ENCODE measurements around the gene TMEM69.
"Not testable (repeated sequence)": the region's sequence is repeated elsewhere in the genome, so short reads cannot be mapped to it uniquely, and the experiment has no call there.

The TMEM69 gene

DNA sequence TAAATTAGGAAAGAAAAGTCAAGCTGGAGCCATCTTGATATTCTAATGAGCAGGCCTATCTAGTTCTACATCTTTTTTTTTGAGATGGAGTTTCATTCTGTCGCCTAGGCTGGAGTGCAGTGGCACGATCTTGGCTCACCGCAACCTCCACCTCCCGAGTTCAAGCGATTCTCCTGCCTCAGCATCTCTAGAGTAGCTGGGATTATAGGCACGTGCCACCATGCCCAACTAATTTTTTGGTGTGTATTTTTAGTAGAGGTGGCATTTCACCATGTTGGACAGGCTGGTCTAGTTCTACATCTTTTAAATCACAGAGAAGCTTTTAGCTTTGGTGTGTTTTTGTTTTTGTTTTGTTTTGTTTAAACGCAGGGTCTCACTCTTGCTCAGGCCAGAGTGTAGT, 6.8 kb downstream of the TMEM69 start:
- H3K36me3 ChIP-seq (ENCODE audit: control insufficient read depth, insufficient read depth, low read length) = peaks cover 62% of the 10 kb centered on the region
- 94 to 100% methylated on average over 6 of the region's 7 CpGs for WGBS, 2 experiments (ENCODE audit: insufficient coverage in 2 of 2)
- H3K27ac ChIP-seq (ENCODE audit: low read depth, low read length, severe bottlenecking) = no peak overlapping the region

DNA sequence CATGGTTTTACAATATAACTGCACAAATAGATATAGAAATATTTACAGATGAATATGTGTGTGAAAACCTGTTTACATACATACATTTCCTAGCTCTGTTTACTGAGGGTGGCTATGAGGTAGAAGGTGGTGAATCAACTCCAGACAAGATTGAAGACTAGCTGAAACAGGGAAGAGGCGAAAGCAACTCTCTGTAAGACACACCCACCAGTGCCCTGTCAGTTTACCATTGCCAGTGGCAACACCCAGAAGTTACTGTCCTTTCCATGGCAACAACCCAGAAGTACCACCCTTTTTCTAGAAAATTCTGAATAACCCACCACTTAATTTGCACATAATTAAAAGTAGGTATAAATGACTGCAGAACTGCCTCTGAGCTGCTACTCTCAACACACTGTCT, 16.7 kb downstream of the TMEM69 start:
- Histone ChIP-seq H3K36me3 (ENCODE audit: control insufficient read depth, insufficient read depth, low read length) (peaks cover under 1% of the 10 kb centered on the region), H3K4me3 (ENCODE audit: extremely low read depth, insufficient read depth, low read length, poor library complexity, severe bottlenecking) (no peak overlapping the region), H3K27ac (ENCODE audit: low read depth, low read length, severe bottlenecking) (no peak overlapping the region), H3K4me1 (ENCODE audit: control insufficient read depth, insufficient read depth, low read length, poor library complexity, severe bottlenecking) (no peaks in the 10 kb centered on the region), H3K9me3 (ENCODE audit: control insufficient read depth, low read length) (no peaks in the 10 kb centered on the region)
- WGBS, 2 experiments (ENCODE audit: insufficient coverage in 2 of 2) = 67 to 100% methylated on average over 1 of the region's 1 CpG

More for the DNA sequence above, 6.8 kb downstream of the TMEM69 start:
- Histone ChIP-seq H3K4me1 (ENCODE audit: control insufficient read depth, insufficient read depth, low read length, poor library complexity, severe bottlenecking) (no peaks in the 10 kb centered on the region), H3K9me3 (ENCODE audit: control insufficient read depth, low read length) (no peaks in the 10 kb centered on the region), H3K4me3 (ENCODE audit: extremely low read depth, insufficient read depth, low read length, poor library complexity, severe bottlenecking) (no peak overlapping the region)

DNA sequence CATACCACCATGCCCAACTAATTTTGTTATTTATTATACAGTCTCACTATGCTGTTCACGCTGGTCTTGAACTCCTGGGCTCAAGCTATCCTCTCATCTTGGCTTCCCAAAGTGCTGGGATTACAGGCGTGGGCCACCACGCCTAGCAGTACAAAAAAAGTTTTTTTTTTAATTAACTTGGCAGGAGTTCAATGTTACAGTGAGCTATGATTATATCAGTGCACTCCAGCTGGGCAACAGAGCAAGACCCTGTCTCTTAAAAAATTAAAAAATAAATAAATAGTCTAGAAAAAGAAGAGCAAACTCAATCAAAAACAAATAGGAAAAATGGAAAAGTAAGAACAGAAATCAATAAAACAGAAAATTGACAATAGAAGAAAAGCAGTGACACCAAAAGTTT, 25.7 kb downstream of the TMEM69 start:
- peaks cover 3% of the 10 kb centered on the region for H3K36me3 ChIP-seq (ENCODE audit: control insufficient read depth, insufficient read depth, low read length)

DNA sequence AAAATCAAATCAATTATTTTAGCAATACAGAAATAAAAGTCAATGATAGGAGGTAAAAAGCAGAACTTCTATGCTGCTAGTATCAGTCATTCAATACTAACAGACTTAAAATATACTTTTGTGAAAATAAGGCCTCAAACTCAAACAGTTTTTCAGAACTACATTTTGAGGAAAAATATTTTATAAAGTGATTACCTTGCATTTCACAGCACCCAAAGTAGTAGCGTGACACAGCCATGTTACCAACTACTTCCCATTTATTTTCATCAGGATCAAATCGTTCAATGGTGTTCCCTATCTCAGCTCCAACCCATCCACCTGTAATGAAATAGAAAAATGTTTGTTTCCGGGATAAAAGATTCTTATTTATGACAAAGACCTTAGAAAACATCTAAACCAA, 28.7 kb downstream of the TMEM69 start:
- H3K9me3 ChIP-seq (ENCODE audit: control insufficient read depth, low read length) = no peaks in the 10 kb centered on the region
- no peak overlapping the region for H3K4me3 ChIP-seq (ENCODE audit: extremely low read depth, insufficient read depth, low read length, poor library complexity, severe bottlenecking)
- no peaks in the 10 kb centered on the region for H3K4me1 ChIP-seq (ENCODE audit: control insufficient read depth, insufficient read depth, low read length, poor library complexity, severe bottlenecking)
- no CpG with 5 or more reads among the region's 3 CpGs for WGBS, 2 experiments (ENCODE audit: insufficient coverage in 2 of 2)
- no peak overlapping the region for H3K27ac ChIP-seq (ENCODE audit: low read depth, low read length, severe bottlenecking)
- peaks cover 3% of the 10 kb centered on the region for H3K36me3 ChIP-seq (ENCODE audit: control insufficient read depth, insufficient read depth, low read length)

More for the DNA sequence above, 25.7 kb downstream of the TMEM69 start:
- no peaks in the 10 kb centered on the region for H3K9me3 ChIP-seq (ENCODE audit: control insufficient read depth, low read length)
- H3K4me3 ChIP-seq (ENCODE audit: extremely low read depth, insufficient read depth, low read length, poor library complexity, severe bottlenecking) = no peak overlapping the region
- no peaks in the 10 kb centered on the region for H3K4me1 ChIP-seq (ENCODE audit: control insufficient read depth, insufficient read depth, low read length, poor library complexity, severe bottlenecking)
- WGBS, 2 experiments (ENCODE audit: insufficient coverage in 2 of 2) = 100% methylated on average over 1 of the region's 3 CpGs
- no peak overlapping the region for H3K27ac ChIP-seq (ENCODE audit: low read depth, low read length, severe bottlenecking)

DNA sequence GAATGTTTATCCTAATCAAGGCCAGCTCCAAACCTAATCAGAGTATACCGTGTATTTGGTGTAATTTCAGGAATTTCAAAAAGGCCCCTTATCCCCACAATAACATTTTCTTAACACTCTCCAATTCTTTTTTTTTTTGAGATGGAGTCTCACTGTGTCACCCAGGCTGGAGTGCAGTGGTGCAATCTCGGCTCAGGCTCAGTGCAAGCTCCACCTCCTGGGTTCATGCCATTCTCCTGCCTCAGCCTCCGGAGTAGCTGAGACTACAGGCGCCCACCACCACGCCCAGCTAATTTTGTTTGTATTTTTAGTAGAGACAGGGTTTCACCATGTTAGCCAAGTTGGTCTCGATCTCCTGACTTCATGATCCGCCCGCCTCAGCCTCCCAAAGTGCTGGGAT, 29.4 kb downstream of the TMEM69 start:
- not testable (repeated sequence) for H3K4me1 ChIP-seq (ENCODE audit: control insufficient read depth, insufficient read depth, low read length, poor library complexity, severe bottlenecking); H3K4me3 ChIP-seq (ENCODE audit: extremely low read depth, insufficient read depth, low read length, poor library complexity, severe bottlenecking); H3K27ac ChIP-seq (ENCODE audit: low read depth, low read length, severe bottlenecking); H3K36me3 ChIP-seq (ENCODE audit: control insufficient read depth, insufficient read depth, low read length); H3K9me3 ChIP-seq (ENCODE audit: control insufficient read depth, low read length)
- 93 to 94% methylated on average over 3 to 5 of the region's 8 CpGs for WGBS, 2 experiments (ENCODE audit: insufficient coverage in 2 of 2)

DNA sequence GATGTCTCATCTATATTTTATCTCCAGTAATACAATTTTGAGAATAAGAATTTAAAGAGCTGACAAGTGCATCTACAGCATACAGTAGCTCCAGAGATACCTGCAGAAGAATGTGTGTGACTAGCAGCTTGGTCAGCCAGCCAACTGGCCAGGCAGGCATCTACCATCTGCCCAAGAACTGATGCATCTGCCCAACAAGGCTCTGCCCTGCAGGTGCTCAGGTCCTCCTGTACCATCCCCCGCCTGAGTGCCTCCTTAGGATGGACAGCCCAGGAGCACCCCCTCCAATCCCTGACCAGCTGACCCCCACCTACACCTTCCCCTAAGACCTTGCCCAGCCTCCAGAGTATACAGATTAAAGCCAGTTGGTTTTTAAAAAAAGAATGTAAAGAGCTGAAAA, 30.3 kb downstream of the TMEM69 start:
- no CpG with 5 or more reads among the region's 1 CpG for WGBS, 2 experiments (ENCODE audit: insufficient coverage in 2 of 2)
- Histone ChIP-seq H3K27ac (ENCODE audit: low read depth, low read length, severe bottlenecking) (no peak overlapping the region), H3K4me3 (ENCODE audit: extremely low read depth, insufficient read depth, low read length, poor library complexity, severe bottlenecking) (no peak overlapping the region), H3K9me3 (ENCODE audit: control insufficient read depth, low read length) (no peaks in the 10 kb centered on the region), H3K4me1 (ENCODE audit: control insufficient read depth, insufficient read depth, low read length, poor library complexity, severe bottlenecking) (no peaks in the 10 kb centered on the region), H3K36me3 (ENCODE audit: control insufficient read depth, insufficient read depth, low read length) (peaks cover 3% of the 10 kb centered on the region)

DNA sequence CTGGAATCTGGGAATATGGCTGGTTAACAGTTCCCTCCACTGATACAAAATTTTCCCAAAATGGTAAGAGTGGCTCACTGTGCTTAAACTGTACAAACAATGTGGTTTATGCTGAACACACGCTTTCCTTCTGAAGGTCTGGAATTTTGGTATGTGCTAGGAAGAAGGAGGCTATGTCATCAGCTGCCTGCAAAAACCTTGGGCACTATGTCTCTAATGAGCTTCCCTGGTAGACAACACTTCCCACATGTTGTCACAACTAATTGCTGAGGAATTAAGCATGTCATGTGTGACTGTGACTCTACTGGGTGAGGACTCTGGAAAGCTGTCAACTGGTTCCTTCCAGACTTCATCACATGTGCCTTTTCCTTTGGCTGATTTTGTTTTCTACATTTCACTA, 33.2 kb downstream of the TMEM69 start:
- 71 to 100% methylated on average over 1 of the region's 1 CpG for WGBS, 2 experiments (ENCODE audit: insufficient coverage in 2 of 2)
- Histone ChIP-seq H3K9me3 (ENCODE audit: control insufficient read depth, low read length) (no peaks in the 10 kb centered on the region), H3K27ac (ENCODE audit: low read depth, low read length, severe bottlenecking) (no peak overlapping the region), H3K36me3 (ENCODE audit: control insufficient read depth, insufficient read depth, low read length) (no peaks in the 10 kb centered on the region), H3K4me3 (ENCODE audit: extremely low read depth, insufficient read depth, low read length, poor library complexity, severe bottlenecking) (no peak overlapping the region), H3K4me1 (ENCODE audit: control insufficient read depth, insufficient read depth, low read length, poor library complexity, severe bottlenecking) (no peaks in the 10 kb centered on the region)

DNA sequence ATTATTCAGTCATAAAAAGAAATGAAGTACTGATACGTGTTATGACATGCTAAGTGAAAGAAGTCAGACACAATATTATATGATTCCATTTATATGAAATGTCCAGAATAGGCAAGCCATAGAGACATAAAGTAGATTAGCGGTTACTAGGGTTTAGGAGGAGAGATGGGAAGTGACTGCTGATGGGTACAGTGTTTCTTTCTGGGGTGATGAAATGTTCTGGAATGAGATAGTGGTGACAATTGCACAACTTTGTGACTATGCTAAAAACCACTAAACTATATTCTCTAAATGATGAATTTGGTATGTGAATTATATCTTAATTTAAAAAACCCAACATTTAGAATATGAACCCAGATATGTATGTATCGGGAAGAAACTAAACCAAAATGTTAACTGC, 34.8 kb downstream of the TMEM69 start:
- Histone ChIP-seq H3K9me3 (ENCODE audit: control insufficient read depth, low read length) (no peaks in the 10 kb centered on the region), H3K4me1 (ENCODE audit: control insufficient read depth, insufficient read depth, low read length, poor library complexity, severe bottlenecking) (no peaks in the 10 kb centered on the region), H3K27ac (ENCODE audit: low read depth, low read length, severe bottlenecking) (no peak overlapping the region), H3K4me3 (ENCODE audit: extremely low read depth, insufficient read depth, low read length, poor library complexity, severe bottlenecking) (no peak overlapping the region), H3K36me3 (ENCODE audit: control insufficient read depth, insufficient read depth, low read length) (no peaks in the 10 kb centered on the region)
- WGBS, 2 experiments (ENCODE audit: insufficient coverage in 2 of 2) = 83 to 100% methylated on average over 1 of the region's 3 CpGs

DNA sequence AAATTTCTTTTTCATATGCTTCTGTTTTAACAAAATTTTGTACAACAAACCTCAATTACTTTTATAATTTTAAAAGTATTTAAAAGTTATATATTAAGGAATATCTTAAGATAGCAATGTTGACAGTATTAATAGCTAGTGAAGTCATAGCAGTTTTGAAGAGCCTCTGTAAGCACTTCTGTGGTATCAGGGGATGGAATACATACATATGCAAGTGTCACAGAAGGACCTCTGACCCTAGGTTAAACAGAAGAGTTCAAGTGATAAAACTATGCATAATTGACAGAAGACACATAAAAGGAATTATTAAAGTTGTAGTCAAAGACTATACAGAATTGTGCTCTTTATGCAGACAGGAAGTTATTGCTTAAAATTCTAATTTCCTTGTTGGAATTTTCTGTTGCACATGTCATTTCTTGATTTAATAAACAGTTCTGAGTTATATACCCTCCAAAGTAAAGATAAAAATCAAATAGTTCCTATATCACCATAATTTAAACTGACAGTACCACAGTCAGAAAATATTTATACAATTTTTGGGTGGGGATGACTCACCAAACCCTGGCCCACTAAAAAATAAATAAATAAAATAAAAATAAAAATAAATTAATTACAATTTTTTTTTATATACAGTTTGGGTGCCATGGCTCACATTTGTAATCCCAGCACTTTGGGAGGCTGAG, 35.4 kb downstream of the TMEM69 start:
- Histone ChIP-seq H3K4me1 (ENCODE audit: control insufficient read depth, insufficient read depth, low read length, poor library complexity, severe bottlenecking) (no peaks in the 10 kb centered on the region), H3K27ac (ENCODE audit: low read depth, low read length, severe bottlenecking) (no peak overlapping the region), H3K36me3 (ENCODE audit: control insufficient read depth, insufficient read depth, low read length) (peaks cover under 1% of the 10 kb centered on the region), H3K4me3 (ENCODE audit: extremely low read depth, insufficient read depth, low read length, poor library complexity, severe bottlenecking) (no peak overlapping the region), H3K9me3 (ENCODE audit: control insufficient read depth, low read length) (no peaks in the 10 kb centered on the region)

DNA sequence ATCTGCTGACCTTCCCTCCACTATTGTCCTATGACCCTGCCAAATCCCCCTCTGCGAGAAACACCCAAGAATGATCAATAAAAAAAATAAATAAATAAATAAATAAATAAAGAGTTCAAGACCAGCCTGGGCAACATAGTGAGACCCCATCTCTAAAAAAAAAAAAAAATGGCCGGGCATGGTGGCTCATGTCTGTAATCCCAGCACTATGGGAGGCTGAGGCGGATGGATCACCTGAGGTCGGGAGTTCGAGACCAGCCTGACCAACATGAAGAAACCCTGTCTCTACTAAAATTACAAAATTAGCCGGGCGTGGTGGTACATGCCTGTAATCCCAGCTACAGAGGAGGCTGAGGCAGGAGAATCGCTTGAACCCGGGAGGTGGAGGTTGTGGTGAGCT, 38.0 kb downstream of the TMEM69 start:
- not testable (repeated sequence) for H3K4me3 ChIP-seq (ENCODE audit: extremely low read depth, insufficient read depth, low read length, poor library complexity, severe bottlenecking); H3K9me3 ChIP-seq (ENCODE audit: control insufficient read depth, low read length); H3K4me1 ChIP-seq (ENCODE audit: control insufficient read depth, insufficient read depth, low read length, poor library complexity, severe bottlenecking); H3K27ac ChIP-seq (ENCODE audit: low read depth, low read length, severe bottlenecking); H3K36me3 ChIP-seq (ENCODE audit: control insufficient read depth, insufficient read depth, low read length)
- 80 to 100% methylated on average over 1 to 3 of the region's 9 CpGs for WGBS, 2 experiments (ENCODE audit: insufficient coverage in 2 of 2)

DNA sequence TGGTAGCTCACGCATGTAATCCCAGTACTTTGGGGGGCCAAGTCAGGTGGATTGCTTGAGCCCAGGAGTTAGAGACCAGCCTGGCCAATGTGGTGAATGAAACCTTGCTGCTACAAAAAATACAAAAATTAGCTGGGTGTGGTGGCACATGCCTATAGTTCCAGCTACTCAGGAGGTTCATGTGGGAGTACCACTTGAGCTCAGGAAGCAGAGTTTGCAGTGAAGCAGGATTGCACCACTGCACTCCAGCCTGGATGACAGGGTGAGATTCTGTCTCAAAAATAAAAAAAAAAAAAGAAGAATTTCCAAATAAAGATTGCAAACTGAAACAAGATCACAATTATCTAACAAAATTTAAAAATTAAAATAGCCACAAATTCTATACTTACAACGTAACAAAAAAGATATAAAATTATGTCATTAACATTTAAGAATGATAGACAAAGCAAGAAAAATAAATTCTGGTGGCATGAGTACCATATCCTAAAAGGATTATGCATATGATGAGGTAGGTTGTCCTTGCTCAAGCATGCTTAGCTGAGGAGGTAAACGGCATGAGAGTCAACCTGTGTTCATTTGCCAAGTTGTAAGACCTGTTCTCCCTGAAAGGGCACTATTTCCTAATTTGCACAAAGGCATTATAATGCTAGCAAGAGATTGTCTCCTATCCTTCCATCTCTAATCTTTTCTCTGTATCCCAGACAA, 42.2 kb downstream of the TMEM69 start:
- Histone ChIP-seq H3K4me3 (ENCODE audit: extremely low read depth, insufficient read depth, low read length, poor library complexity, severe bottlenecking) (no peak overlapping the region), H3K4me1 (ENCODE audit: control insufficient read depth, insufficient read depth, low read length, poor library complexity, severe bottlenecking) (peaks cover 2% of the 10 kb centered on the region), H3K9me3 (ENCODE audit: control insufficient read depth, low read length) (no peaks in the 10 kb centered on the region), H3K27ac (ENCODE audit: low read depth, low read length, severe bottlenecking) (no peak overlapping the region), H3K36me3 (ENCODE audit: control insufficient read depth, insufficient read depth, low read length) (peaks cover 3% of the 10 kb centered on the region)
- 90 to 100% methylated on average over 1 to 2 of the region's 3 CpGs for WGBS, 2 experiments (ENCODE audit: insufficient coverage in 2 of 2)
